Mesothelial cell of epicardium (in vitro differentiated cells): ENCODE results near the gene B3GAT3. TPM values are rescaled to one million over a fixed set of nuclear protein-coding genes. Genes with fewer than 3 reads are reported as not detected.
"Not testable (repeated sequence)": the region's sequence is repeated elsewhere in the genome, so short reads cannot be mapped to it uniquely, and the experiment has no call there.

Experiments
- DNase-seq, 2 experiments: peaks; one replicate each; pipeline ENCODE4 v3.0.0; 2021; ENCODE audit warnings: low spot score in 2 of 2; ENCODE audit not compliant: unreplicated experiment in 2 of 2
- H3K27ac Mint-ChIP-seq: 2 replicates; pipeline ENCODE4 v1.8.0; 2021; ENCODE audit warnings: mixed read lengths
- H3K27me3 Mint-ChIP-seq: 2 replicates; pipeline ENCODE4 v1.8.0; 2021; ENCODE audit warnings: low read depth, mixed read lengths
- H3K36me3 Mint-ChIP-seq: 2 replicates; pipeline ENCODE4 v1.8.0; 2021; ENCODE audit warnings: mixed read lengths
- H3K4me1 Mint-ChIP-seq: 2 replicates; pipeline ENCODE4 v1.8.0; 2021; ENCODE audit warnings: mixed read lengths
- H3K4me3 Mint-ChIP-seq: 2 replicates; pipeline ENCODE4 v1.8.0; 2021; ENCODE audit warnings: mild to moderate bottlenecking, moderate library complexity, mixed read lengths
- H3K9me3 Mint-ChIP-seq: 2 replicates; pipeline ENCODE4 v1.8.0; 2021; ENCODE audit warnings: mixed read lengths
- total RNA-seq: library from RNA; stranded (reverse); gene quantifications from 3 replicates; pipeline ENCODE4 v1.2.1, GENCODE V29; 2021
- TF ChIP-seq, protein P1 (sequence below): fragments of 200-600 bp; sonication (generic); IDR thresholded peaks from one replicate; pipeline ENCODE4 v1.5.0; 2021; ENCODE audit warnings: antibody characterized with exemption; ENCODE audit not compliant: unreplicated experiment

Gene B3GAT3
- total RNA-seq, 1 donor from 2014 or later: 52.6 TPM

DNA sequence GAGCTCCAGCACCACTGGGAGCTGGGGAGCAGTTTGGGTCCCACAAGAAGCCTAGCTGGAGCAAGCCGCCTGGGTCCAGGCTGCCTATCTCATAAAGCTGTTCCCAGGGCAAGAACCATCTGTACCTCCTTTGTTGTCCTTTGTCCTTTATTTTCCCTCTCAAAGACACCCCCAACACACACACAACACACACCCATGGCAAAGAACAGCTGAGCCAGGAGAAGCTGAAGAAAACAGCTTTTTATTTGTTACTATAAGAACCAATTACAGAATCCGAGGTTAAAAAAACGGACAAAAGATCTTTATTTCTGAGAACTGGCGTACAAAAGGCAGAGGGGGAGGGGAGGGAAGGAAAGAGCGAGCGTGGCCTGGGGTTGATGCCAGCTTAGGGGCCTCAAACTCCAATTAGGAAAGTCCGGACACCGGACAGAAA lies 28.8 kb downstream of the B3GAT3 start:
- Mint-ChIP-seq H3K27ac (no peak overlapping the region), H3K27me3 (no peaks in the 10 kb centered on the region), H3K36me3 (peaks cover 28% of the 10 kb centered on the region), H3K4me1 (peaks cover 24% of the 10 kb centered on the region), H3K4me3 (no peak overlapping the region), H3K9me3 (no peaks in the 10 kb centered on the region)
- no peak for DNase-seq
- TF ChIP-seq, protein P1, sequence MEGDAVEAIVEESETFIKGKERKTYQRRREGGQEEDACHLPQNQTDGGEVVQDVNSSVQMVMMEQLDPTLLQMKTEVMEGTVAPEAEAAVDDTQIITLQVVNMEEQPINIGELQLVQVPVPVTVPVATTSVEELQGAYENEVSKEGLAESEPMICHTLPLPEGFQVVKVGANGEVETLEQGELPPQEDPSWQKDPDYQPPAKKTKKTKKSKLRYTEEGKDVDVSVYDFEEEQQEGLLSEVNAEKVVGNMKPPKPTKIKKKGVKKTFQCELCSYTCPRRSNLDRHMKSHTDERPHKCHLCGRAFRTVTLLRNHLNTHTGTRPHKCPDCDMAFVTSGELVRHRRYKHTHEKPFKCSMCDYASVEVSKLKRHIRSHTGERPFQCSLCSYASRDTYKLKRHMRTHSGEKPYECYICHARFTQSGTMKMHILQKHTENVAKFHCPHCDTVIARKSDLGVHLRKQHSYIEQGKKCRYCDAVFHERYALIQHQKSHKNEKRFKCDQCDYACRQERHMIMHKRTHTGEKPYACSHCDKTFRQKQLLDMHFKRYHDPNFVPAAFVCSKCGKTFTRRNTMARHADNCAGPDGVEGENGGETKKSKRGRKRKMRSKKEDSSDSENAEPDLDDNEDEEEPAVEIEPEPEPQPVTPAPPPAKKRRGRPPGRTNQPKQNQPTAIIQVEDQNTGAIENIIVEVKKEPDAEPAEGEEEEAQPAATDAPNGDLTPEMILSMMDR: no peak

- H3K4me1 Mint-ChIP-seq: peaks cover 24% of the 10 kb centered on the region
- H3K4me3 Mint-ChIP-seq: peak overlapping the region; percentile 97
- no peak for DNase-seq
- H3K27me3 Mint-ChIP-seq: no peaks in the 10 kb centered on the region
- H3K36me3 Mint-ChIP-seq: peaks cover 23% of the 10 kb centered on the region
- H3K9me3 Mint-ChIP-seq: no peaks in the 10 kb centered on the region
- peak overlapping the region; percentile 93 for H3K27ac Mint-ChIP-seq
- TF ChIP-seq, protein P1: no peak
Observed at GRCh38 chr11:62592146-62592815, 29.5 kb downstream of the B3GAT3 start.

DNA sequence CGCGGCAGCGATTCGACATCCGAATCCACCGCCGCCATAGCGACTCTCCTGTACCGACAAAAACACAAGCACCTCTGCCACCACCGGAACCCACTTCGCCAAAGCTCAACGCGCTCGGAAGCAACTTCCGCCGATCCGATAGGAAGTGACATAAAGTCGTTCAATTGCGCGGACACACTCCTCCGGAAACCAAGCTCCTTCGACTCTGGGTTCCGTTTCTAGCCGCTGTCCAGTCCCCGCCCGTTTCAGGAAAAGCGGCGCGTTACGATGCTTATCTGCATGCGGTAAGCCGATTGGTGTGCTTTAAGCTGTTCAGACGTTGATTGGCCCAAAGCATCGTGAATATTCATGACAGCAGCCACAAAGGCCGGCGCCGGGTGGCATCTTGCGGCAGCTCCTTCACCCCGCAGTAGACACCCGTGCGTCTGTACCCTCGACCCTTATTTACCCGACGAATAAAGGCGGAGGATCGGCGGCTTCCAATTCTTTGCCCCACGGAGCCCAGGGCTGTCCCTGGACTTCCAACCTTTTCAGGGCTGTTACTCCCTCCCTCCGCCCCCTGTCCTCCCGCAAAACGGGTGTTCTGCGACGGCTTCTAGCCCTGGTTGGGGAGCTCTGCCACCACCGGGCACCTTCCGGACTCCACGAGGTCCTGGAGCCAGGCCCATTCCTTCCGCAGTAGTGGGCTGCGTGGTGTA lies 30.2 kb downstream of the B3GAT3 start, which contains the start of gene TUT1:
TUT1 (minus strand) TSS at position 76 of the 698 bp plus-strand sequence; CDS start at position 38, 38 bp downstream.
- peaks cover 24% of the 10 kb centered on the region for H3K4me1 Mint-ChIP-seq
- no peaks in the 10 kb centered on the region for H3K9me3 Mint-ChIP-seq
- H3K4me3 Mint-ChIP-seq: peak within 1 kb of the TSS; percentile 97
- DNase-seq: peak; percentile 83 to 94
- peak within 1 kb of the TSS; percentile 93 for H3K27ac Mint-ChIP-seq
- no peaks in the 10 kb centered on the region for H3K27me3 Mint-ChIP-seq
- peaks cover 20% of the 10 kb centered on the region for H3K36me3 Mint-ChIP-seq
- TF ChIP-seq, protein P1: no peak

- Mint-ChIP-seq H3K4me3 (peak overlapping the region; percentile 28), H3K4me1 (peaks cover 24% of the 10 kb centered on the region), H3K36me3 (peaks cover 14% of the 10 kb centered on the region), H3K9me3 (no peaks in the 10 kb centered on the region), H3K27me3 (no peaks in the 10 kb centered on the region), H3K27ac (no peak overlapping the region)
- TF ChIP-seq, protein P1: peak; percentile 39
- DNase-seq: no peak
Observed at GRCh38 chr11:62588966-62589637, 32.7 kb downstream of the B3GAT3 start.

DNA sequence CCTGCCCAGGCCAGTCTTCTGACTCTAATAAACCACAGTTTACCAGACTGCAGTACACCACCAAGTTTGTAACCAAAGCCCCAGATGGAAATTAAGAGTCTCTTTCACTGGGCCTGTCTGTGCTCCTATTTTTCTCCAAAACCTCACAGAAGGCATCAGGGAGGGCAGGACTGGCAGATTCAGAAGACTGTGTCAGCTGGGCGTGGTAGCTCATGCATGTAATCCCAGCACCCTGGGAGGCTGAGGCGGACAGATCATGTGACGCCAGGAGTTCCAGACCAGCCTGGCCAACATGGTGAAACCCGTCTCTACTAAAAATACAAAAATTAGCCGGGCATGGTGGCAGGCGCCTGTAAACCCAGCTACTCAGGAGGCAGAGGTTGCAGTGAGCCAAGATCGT lies 36.4 kb downstream of the B3GAT3 start:
- H3K4me3 Mint-ChIP-seq: not testable (repeated sequence)

GRCh38 chr11:62581735-62582134 lies 40.1 kb downstream of the B3GAT3 start:
- not testable (repeated sequence) for H3K27me3 Mint-ChIP-seq, DNase-seq, H3K27ac Mint-ChIP-seq, H3K9me3 Mint-ChIP-seq, H3K4me3 Mint-ChIP-seq, H3K4me1 Mint-ChIP-seq
- H3K36me3 Mint-ChIP-seq: peaks cover 25% of the 10 kb centered on the region

More for the DNA sequence above, 36.4 kb downstream of the B3GAT3 start:
- H3K36me3 Mint-ChIP-seq: peaks cover 24% of the 10 kb centered on the region
- H3K4me1 Mint-ChIP-seq, H3K9me3 Mint-ChIP-seq, DNase-seq, H3K27me3 Mint-ChIP-seq, H3K27ac Mint-ChIP-seq: not testable (repeated sequence)
